ENCODE measurements around the gene TCEAL7. TPM values are rescaled to one million over a fixed set of nuclear protein-coding genes. Genes with fewer than 3 reads are reported as not detected.
A peak's percentile ranks its signal among the peaks of the same experiment; 100 is the strongest.

The TCEAL7 gene
- total and polyA plus RNA-seq, 12 donors: 0.79 to 24.0 (median 8.7) TPM; not detected in 1

GRCh38 chrX:103363046-103363445, 33.0 kb downstream of the TCEAL7 start:
- Histone ChIP-seq H3K4me1 (replicated peaks in 1 of 2) (peaks cover 0 to 4% of the 10 kb centered on the region in 2 donors), H3K9me3 (replicated peaks in 1 of 3) (no peaks in the 10 kb centered on the region), H3K36me3 (replicated peaks in 1 of 2) (no peaks in the 10 kb centered on the region), H3K4me3 (no peak overlapping the region), H3K27me3 (no peaks in the 10 kb centered on the region), H3K27ac (peak overlapping the region in 2 of 5 donors; percentile 27 to 64)
- WGBS, 4 donors: 89 to 95% (median 93%) methylated on average over 2 of the region's 2 CpGs
- intact Hi-C loops (cut with DNase I): no loop called here
- TF ChIP-seq CTCF (IDR thresholded peaks at IDR 0.05): no peak
- TF ChIP-seq POLR2A (IDR thresholded peaks at IDR 0.05): no peak
- no peak for DNase-seq

- H3K36me3 ChIP-seq (replicated peaks in 1 of 2): no peaks in the 10 kb centered on the region
- no peaks in the 10 kb centered on the region for H3K4me1 ChIP-seq (replicated peaks in 1 of 2)
- TF ChIP-seq CTCF (IDR thresholded peaks at IDR 0.05) (no peak), POLR2A (IDR thresholded peaks at IDR 0.05) (no peak)
- no peak for DNase-seq
- 42 to 77% (median 60%) methylated on average over 1 of the region's 1 CpG; no CpG with 5 or more reads in 1 of the 4 donors for WGBS, 4 donors
- no peak overlapping the region for H3K27ac ChIP-seq
- intact Hi-C loops (cut with DNase I): no loop called here
- H3K4me3 ChIP-seq: no peak overlapping the region
- no peaks in the 10 kb centered on the region for H3K9me3 ChIP-seq (replicated peaks in 1 of 3)
- H3K27me3 ChIP-seq: no peaks in the 10 kb centered on the region
Measured at GRCh38 chrX:103367502-103367901, 37.5 kb downstream of the TCEAL7 start.

GRCh38 chrX:103369479-103369878, 39.4 kb downstream of the TCEAL7 start:
- intact Hi-C loops (cut with DNase I): no loop called here
- no peak for DNase-seq
- no peak for TF ChIP-seq CTCF (IDR thresholded peaks at IDR 0.05)
- TF ChIP-seq POLR2A (IDR thresholded peaks at IDR 0.05): no peak
- H3K4me3 ChIP-seq: no peak overlapping the region
- H3K27me3 ChIP-seq: no peaks in the 10 kb centered on the region
- no peak overlapping the region for H3K27ac ChIP-seq
- no peaks in the 10 kb centered on the region for H3K4me1 ChIP-seq (replicated peaks in 1 of 2)
- no peaks in the 10 kb centered on the region for H3K36me3 ChIP-seq (replicated peaks in 1 of 2)
- no peaks in the 10 kb centered on the region for H3K9me3 ChIP-seq (replicated peaks in 1 of 3)

- H3K36me3 ChIP-seq (replicated peaks in 1 of 2): no peaks in the 10 kb centered on the region
- TF ChIP-seq CTCF (IDR thresholded peaks at IDR 0.05) (no peak), POLR2A (IDR thresholded peaks at IDR 0.05) (no peak)
- WGBS, 4 donors: 46 to 52% (median 49%) methylated on average over 2 of the region's 2 CpGs
- intact Hi-C loops (cut with DNase I): no loop called here
- H3K27ac ChIP-seq: no peak overlapping the region
- no peaks in the 10 kb centered on the region for H3K27me3 ChIP-seq
- DNase-seq: no peak
- H3K4me1 ChIP-seq (replicated peaks in 1 of 2): no peaks in the 10 kb centered on the region
- no peaks in the 10 kb centered on the region for H3K9me3 ChIP-seq (replicated peaks in 1 of 3)
- H3K4me3 ChIP-seq: no peak overlapping the region
Measured at GRCh38 chrX:103372886-103373285, 42.8 kb downstream of the TCEAL7 start.

Measured in adrenal gland (tissue), 12 donors.